HG03108 (cell line): ENCODE results near the gene AIG1.
"Not testable (repeated sequence)": the region's sequence is repeated elsewhere in the genome, so short reads cannot be mapped to it uniquely, and the experiment has no call there.

Experiments
- ATAC-seq: cut with Tn5 transposase; IDR thresholded peaks from one replicate; pipeline ENCODE4 v1.9.1; 2021; ENCODE audit warnings: moderate library complexity; ENCODE audit not compliant: unreplicated experiment

Gene AIG1

GRCh38 chr6:143055891-143056290, 4.8 kb upstream of the AIG1 start:
- ATAC-seq, result no peak

- no peak for ATAC-seq
Observed at GRCh38 chr6:143058987-143059386, 1.7 kb upstream of the AIG1 start.

GRCh38 chr6:143059663-143060353, 881 bp upstream of the AIG1 start:
- ATAC-seq, result no peak

GRCh38 chr6:143060354-143060805, 309 bp upstream of the AIG1 start:
- ATAC-seq, result peak; percentile 71

GRCh38 chr6:143061597-143062385, 1.1 kb downstream of the AIG1 start:
- ATAC-seq, result no peak

GRCh38 chr6:143062551-143062950, 1.9 kb downstream of the AIG1 start:
- ATAC-seq, result no peak

DNA sequence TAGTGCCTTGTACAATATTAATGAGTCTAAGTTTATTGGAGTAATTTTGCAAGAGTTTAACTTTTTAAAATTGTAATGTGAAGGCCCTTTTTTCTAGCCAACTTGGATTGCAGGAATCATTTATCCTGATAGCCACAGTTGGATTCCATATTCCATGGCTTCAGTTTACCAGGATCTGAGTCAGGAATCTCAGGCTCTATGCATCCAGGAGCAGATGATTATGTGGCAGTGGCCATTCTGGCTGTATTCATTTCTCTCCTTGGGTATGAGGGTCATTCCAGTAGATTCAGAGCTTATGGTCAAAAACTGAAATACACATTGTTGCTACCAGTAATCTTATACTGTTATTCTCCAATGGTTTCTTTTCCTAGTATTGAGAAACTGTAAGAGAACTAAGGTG, 2.9 kb downstream of the AIG1 start:
- no peak for ATAC-seq

DNA sequence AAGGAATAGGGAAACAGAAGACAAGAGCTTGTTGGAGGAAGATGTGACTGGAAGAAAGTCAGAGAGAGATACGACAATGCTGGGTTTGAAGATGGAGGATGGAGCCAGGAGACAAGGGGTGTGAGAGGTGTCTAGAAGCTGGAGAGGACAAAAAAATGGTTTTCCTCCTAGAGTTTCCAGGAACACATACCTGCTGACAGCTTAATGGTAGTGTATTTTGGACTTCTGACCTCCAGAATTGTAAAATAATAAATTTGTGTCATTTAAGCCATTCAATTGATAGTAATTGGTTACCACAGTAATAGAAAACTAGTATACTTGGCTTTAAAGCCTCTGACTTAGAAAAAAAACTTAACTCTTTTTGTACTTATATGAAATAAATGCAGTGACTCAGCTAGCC, 3.6 kb downstream of the AIG1 start:
- no peak for ATAC-seq

- ATAC-seq, result no peak
Observed at GRCh38 chr6:143064951-143065683, 4.4 kb downstream of the AIG1 start.

- no peak for ATAC-seq
Observed at GRCh38 chr6:143068001-143068400, 7.3 kb downstream of the AIG1 start.

DNA sequence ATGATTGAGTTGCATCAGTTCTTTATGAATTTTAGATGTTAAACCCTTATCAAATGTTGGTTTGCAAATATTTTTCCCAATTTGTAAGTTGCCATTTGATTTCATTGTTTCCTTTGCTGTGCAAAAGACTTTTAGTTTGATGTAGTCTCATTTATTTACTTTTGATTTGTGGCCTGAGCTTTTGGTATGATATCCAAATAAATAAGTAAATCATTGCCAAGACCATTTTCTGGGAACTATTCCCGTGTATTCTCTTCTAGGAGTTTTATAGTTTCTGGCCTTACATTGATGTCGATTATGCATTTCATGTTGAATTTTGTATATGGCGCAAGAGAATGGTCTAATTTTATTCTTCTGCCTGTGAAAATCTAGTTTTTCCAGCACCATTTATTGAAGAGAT, 13.4 kb downstream of the AIG1 start:
- ATAC-seq, result no peak

- ATAC-seq, result no peak
Observed at GRCh38 chr6:143074670-143075318, 14.1 kb downstream of the AIG1 start.

- ATAC-seq, result no peak
Observed at GRCh38 chr6:143078468-143079324, 18.0 kb downstream of the AIG1 start.

- no peak for ATAC-seq
Observed at GRCh38 chr6:143079325-143079640, 18.6 kb downstream of the AIG1 start.

GRCh38 chr6:143082274-143082673, 21.6 kb downstream of the AIG1 start:
- not testable (repeated sequence) for ATAC-seq

DNA sequence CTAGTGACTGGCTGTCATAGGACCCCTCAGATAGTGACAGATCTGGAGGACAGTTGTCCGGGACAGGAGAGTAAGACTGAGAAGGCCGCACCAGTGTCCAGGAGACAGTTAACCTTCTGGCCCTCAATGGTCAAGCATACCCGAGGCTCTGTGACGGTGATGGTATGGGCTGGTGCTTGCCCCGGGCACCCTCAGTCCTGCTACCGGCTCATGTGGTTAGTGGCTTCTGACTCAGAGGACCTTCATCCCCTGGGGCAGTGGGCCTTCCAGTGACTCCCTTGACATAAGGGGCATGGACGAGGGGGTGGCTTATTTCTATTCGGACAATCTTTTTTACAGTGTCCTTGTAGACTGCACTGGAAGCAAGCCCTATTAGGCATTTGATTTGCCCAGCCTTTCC, 23.3 kb downstream of the AIG1 start:
- not testable (repeated sequence) for ATAC-seq

DNA sequence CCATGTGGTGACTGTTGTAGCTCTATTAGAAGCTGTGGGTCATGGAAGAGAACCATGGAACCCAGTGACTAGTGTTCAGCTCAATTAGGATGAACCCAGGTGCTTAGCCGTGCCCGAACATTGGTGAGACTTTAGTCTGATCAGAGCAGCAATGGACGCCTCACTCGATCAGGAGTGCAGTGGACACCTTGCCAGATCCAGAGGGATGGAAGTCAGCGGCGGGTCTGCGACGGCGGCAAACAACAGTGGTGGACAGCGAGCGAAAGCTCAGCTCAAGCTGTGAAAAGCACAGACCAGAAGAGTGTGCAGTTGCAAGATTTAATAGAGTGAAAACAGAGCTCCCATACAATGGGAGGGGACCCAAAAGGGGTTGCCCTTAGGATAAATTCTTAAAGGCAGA, 26.6 kb downstream of the AIG1 start:
- not testable (repeated sequence) for ATAC-seq

- no peak for ATAC-seq
Observed at GRCh38 chr6:143087856-143088255, 27.2 kb downstream of the AIG1 start.

GRCh38 chr6:143090314-143091044, 29.8 kb downstream of the AIG1 start:
- ATAC-seq, result no peak

- no peak for ATAC-seq
Observed at GRCh38 chr6:143092768-143093167, 32.1 kb downstream of the AIG1 start.
